OCI-LY1 (cell line): Measurements from ENCODE around the gene UBAP1L.

Experiments used
- H2AFZ ChIP-seq: fragments of 200-600 bp; sonication (generic), shearing (Covaris generic); 2 replicates; pipeline ENCODE4 v1.6.0; 2014; ENCODE audit warnings: antibody characterized with exemption, mild to moderate bottlenecking, low read length
- H3F3A ChIP-seq: fragments of 200-600 bp; sonication (generic), shearing (Covaris generic); 2 replicates; pipeline ENCODE4 v1.6.0; 2014; ENCODE audit warnings: mild to moderate bottlenecking, antibody characterized with exemption, low read length, moderate library complexity; ENCODE audit not compliant: insufficient read depth
- H3K27ac ChIP-seq: fragments of 200-600 bp; sonication (generic); 2 replicates; pipeline ENCODE4 v1.5.1; 2014; ENCODE audit warnings: low read length, mixed run types, mild to moderate bottlenecking, low read depth; ENCODE audit not compliant: poor library complexity, severe bottlenecking
- H3K27me3 ChIP-seq: fragments of 200-600 bp; sonication (generic); 2 replicates; pipeline ENCODE4 v1.6.0; 2014; ENCODE audit warnings: antibody characterized with exemption, mild to moderate bottlenecking, low read length, moderate library complexity; ENCODE audit not compliant: insufficient read depth
- H3K36me3 ChIP-seq: fragments of 200-600 bp; sonication (generic); 2 replicates; pipeline ENCODE4 v1.6.1; 2014; ENCODE audit warnings: mild to moderate bottlenecking, antibody characterized with exemption, low read length, moderate library complexity, mixed read lengths; ENCODE audit not compliant: insufficient read depth
- H3K4me1 ChIP-seq: fragments of 200-600 bp; sonication (generic); 2 replicates; pipeline ENCODE4 v1.5.1; 2014; ENCODE audit warnings: mild to moderate bottlenecking, low read length, moderate library complexity; ENCODE audit not compliant: insufficient read depth, severe bottlenecking
- H3K4me2 ChIP-seq: fragments of 200-600 bp; sonication (generic), shearing (Covaris generic); 2 replicates; pipeline ENCODE4 v1.6.1; 2014; ENCODE audit warnings: low read length
- H3K4me3 ChIP-seq: fragments of 200-600 bp; sonication (generic); 2 replicates; pipeline ENCODE4 v1.5.1; 2014; ENCODE audit warnings: low read length, low read depth, mild to moderate bottlenecking, mixed read lengths; ENCODE audit not compliant: poor library complexity, severe bottlenecking
- H3K79me2 ChIP-seq: fragments of 200-600 bp; shearing (Covaris generic); 2 replicates; pipeline ENCODE4 v1.6.1; 2016; ENCODE audit warnings: mixed run types, low read length, mixed read lengths; ENCODE audit not compliant: insufficient read depth
- H3K9ac ChIP-seq: fragments of 200-600 bp; sonication (generic), shearing (Covaris generic); 2 replicates; pipeline ENCODE4 v1.6.1; 2014; ENCODE audit warnings: mild to moderate bottlenecking, low read length, mixed read lengths
- H3K9me2 ChIP-seq: fragments of 200-600 bp; sonication (generic), shearing (Covaris generic); 2 replicates; pipeline ENCODE4 v1.6.1; 2014; ENCODE audit warnings: low read depth, mild to moderate bottlenecking, low read length, mixed read lengths
- H3K9me3 ChIP-seq: fragments of 200-600 bp; shearing (Covaris generic); 2 replicates; pipeline ENCODE4 v1.6.1; 2014; ENCODE audit warnings: low read length, mixed read lengths
- H4K20me1 ChIP-seq: fragments of 200-600 bp; sonication (generic), shearing (Covaris generic); 2 replicates; pipeline ENCODE4 v1.6.0; 2016; ENCODE audit warnings: mild to moderate bottlenecking, low read length; ENCODE audit not compliant: insufficient read depth
- EZH2 ChIP-seq: fragments of 200-600 bp; sonication (generic), shearing (Covaris generic); IDR thresholded peaks from 2 replicates; pipeline ENCODE4 v1.8.0; 2017; ENCODE audit warnings: borderline replicate concordance, mixed run types, mild to moderate bottlenecking, antibody characterized with exemption, low read length, moderate library complexity, mixed read lengths
- TF ChIP-seq, protein P1 (sequence below): fragments of 200-600 bp; sonication (generic), shearing (Covaris generic); IDR thresholded peaks from 2 replicates; pipeline ENCODE4 v1.5.1; 2017; ENCODE audit warnings: mild to moderate bottlenecking, antibody characterized with exemption, low read length, moderate library complexity, mixed read lengths

Gene UBAP1L

DNA sequence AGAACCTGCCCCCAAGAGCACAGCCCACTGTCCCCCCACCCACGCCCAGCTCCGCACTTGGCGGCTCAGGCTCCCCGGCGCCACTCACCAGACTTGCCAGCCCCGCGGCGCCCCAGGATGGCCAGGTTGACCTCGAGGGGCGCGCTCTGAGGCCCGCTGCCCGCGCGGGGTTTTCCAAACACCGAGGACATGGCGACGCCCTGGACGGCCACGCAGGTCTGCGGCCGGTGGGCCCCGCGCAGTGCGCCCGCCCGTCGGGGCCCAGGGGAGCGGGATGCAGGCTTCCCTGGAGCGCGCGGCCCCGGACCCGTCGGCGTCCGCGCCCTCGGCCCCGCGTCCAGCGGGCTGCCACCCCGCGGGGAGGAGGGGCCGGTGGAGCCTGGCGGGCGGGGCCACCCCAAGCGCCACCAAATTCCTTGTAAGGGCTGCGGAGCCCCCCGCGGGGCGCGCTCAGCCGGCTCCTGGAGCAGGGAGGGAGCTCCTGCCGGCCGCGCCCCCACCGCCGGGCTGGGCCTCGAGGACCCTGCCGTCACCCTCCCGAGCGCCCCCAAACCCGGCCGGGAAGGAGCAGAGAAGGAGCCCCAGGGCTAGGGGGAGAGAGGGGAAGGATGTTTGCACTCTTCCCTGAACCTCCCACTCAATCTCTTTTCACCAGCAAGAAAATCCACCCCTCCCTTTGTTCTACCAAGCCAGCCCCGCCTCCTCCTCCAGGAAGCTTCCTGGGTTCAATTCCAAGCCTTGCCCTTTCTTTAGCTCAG is 47.2 kb downstream of the UBAP1L start, which contains the start of gene RASL12:
RASL12 (minus strand) TSS at position 347 of the 758 bp plus-strand sequence; CDS start at position 191, 156 bp downstream.
- no peak within 1 kb of the TSS for H3K9ac ChIP-seq
- H3K4me3 ChIP-seq, result no peak within 1 kb of the TSS

DNA sequence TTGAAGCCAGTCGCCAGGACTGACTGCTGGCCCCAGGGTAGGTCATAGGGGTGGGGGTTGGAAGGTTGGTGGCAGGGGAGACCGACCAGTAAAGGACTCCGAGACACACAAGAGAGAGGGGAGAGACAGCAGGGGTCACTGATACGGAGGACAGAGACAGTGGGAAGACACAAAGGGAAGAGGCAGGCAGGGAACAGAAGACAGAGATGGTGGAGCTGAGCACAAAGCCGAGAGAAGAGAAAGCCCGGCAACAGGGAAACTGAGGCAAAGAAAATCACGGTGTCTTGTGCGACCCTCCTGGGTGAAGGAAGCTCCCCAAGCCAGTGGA is 47.7 kb downstream of the UBAP1L start:
- Histone ChIP-seq H3K27ac (no peak overlapping the region), H3K4me2 (no peak overlapping the region), H3K9me2 (no peaks in the 10 kb centered on the region), H3K9me3 (no peaks in the 10 kb centered on the region), H3K4me1 (no peaks in the 10 kb centered on the region), H3K27me3 (peaks cover 3% of the 10 kb centered on the region; the same call in 1 of the 2 replicates), H2AFZ (no peak overlapping the region), H3F3A (no peaks in the 10 kb centered on the region), H3K4me3 (no peak overlapping the region), H3K9ac (no peak overlapping the region), H3K79me2 (no peaks in the 10 kb centered on the region), H4K20me1 (no peaks in the 10 kb centered on the region), H3K36me3 (no peaks in the 10 kb centered on the region)
- TF ChIP-seq EZH2, result no peak
- TF ChIP-seq, protein P1, sequence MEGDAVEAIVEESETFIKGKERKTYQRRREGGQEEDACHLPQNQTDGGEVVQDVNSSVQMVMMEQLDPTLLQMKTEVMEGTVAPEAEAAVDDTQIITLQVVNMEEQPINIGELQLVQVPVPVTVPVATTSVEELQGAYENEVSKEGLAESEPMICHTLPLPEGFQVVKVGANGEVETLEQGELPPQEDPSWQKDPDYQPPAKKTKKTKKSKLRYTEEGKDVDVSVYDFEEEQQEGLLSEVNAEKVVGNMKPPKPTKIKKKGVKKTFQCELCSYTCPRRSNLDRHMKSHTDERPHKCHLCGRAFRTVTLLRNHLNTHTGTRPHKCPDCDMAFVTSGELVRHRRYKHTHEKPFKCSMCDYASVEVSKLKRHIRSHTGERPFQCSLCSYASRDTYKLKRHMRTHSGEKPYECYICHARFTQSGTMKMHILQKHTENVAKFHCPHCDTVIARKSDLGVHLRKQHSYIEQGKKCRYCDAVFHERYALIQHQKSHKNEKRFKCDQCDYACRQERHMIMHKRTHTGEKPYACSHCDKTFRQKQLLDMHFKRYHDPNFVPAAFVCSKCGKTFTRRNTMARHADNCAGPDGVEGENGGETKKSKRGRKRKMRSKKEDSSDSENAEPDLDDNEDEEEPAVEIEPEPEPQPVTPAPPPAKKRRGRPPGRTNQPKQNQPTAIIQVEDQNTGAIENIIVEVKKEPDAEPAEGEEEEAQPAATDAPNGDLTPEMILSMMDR, result no peak

More for the DNA sequence above, 47.2 kb downstream of the UBAP1L start, which contains the start of gene RASL12:
- Histone ChIP-seq H4K20me1 (no peaks in the 10 kb centered on the region), H3K9me3 (no peaks in the 10 kb centered on the region), H3F3A (no peaks in the 10 kb centered on the region), H3K4me1 (no peaks in the 10 kb centered on the region), H3K9me2 (no peaks in the 10 kb centered on the region), H3K27me3 (peaks cover 3% of the 10 kb centered on the region), H3K27ac (no peak within 1 kb of the TSS), H2AFZ (no peak within 1 kb of the TSS), H3K36me3 (no peaks in the 10 kb centered on the region), H3K79me2 (no peaks in the 10 kb centered on the region), H3K4me2 (no peak within 1 kb of the TSS)
- TF ChIP-seq, protein P1, result no peak
- TF ChIP-seq EZH2, result no peak

- no peak overlapping the region for H3K9ac ChIP-seq
- TF ChIP-seq, protein P1, result no peak
- TF ChIP-seq EZH2, result no peak
- H3K27me3 ChIP-seq, result peaks cover 3% of the 10 kb centered on the region; the same call in 1 of the 2 replicates
- no peaks in the 10 kb centered on the region for H3K4me1 ChIP-seq
- H3F3A ChIP-seq, result no peaks in the 10 kb centered on the region
- H4K20me1 ChIP-seq, result no peaks in the 10 kb centered on the region
- H2AFZ ChIP-seq, result no peak overlapping the region
- no peaks in the 10 kb centered on the region for H3K36me3 ChIP-seq
- no peaks in the 10 kb centered on the region for H3K9me2 ChIP-seq
- H3K4me3 ChIP-seq, result no peak overlapping the region
- no peaks in the 10 kb centered on the region for H3K79me2 ChIP-seq
- no peaks in the 10 kb centered on the region for H3K9me3 ChIP-seq
- H3K4me2 ChIP-seq, result no peak overlapping the region
- no peak overlapping the region for H3K27ac ChIP-seq
Measured at GRCh38 chr15:65066635-65067316, 48.2 kb downstream of the UBAP1L start.
